Stimulated activated memory B cell treated with anti-CD40 and anti-IgM and Interleukin-4, amounts not matched to agents 10 μg/mL and 1 μg/mL and 100 μg/mL, for 72 hours (primary cell): ENCODE data around the gene MYH16.
"Not testable (repeated sequence)": the region's sequence is repeated elsewhere in the genome, so short reads cannot be mapped to it uniquely, and the experiment has no call there.

ENCODE experiments used
- ATAC-seq: fragments of 150-1000 bp; cut with Tn5 transposase; 2 replicates; pipeline ENCODE4 v1.10.0; 2021
- H3K27ac Mint-ChIP-seq: one replicate; pipeline ENCODE4 v1.8.0; 2022; ENCODE audit warnings: mild to moderate bottlenecking, mixed read lengths
- H3K27me3 Mint-ChIP-seq: one replicate; pipeline ENCODE4 v1.8.0; 2022; ENCODE audit warnings: mixed read lengths
- H3K36me3 Mint-ChIP-seq: one replicate; pipeline ENCODE4 v1.8.0; 2022; ENCODE audit warnings: mixed read lengths
- H3K4me1 Mint-ChIP-seq: one replicate; pipeline ENCODE4 v1.8.0; 2022; ENCODE audit warnings: mixed read lengths
- H3K4me3 Mint-ChIP-seq: one replicate; pipeline ENCODE4 v1.8.0; 2022; ENCODE audit warnings: mild to moderate bottlenecking, moderate library complexity, mixed read lengths
- H3K9me3 Mint-ChIP-seq: one replicate; pipeline ENCODE4 v1.8.0; 2022; ENCODE audit warnings: mixed read lengths

The MYH16 gene

GRCh38 chr7:99274908-99275307 lies 2.3 kb downstream of the MYH16 start:
- H3K36me3 Mint-ChIP-seq, H3K4me1 Mint-ChIP-seq, H3K27ac Mint-ChIP-seq, ATAC-seq, H3K9me3 Mint-ChIP-seq, H3K4me3 Mint-ChIP-seq: not testable (repeated sequence)
- peaks cover 12% of the 10 kb centered on the region for H3K27me3 Mint-ChIP-seq

GRCh38 chr7:99275496-99275895 lies 2.9 kb downstream of the MYH16 start:
- H3K27ac Mint-ChIP-seq: no peak overlapping the region
- H3K4me1 Mint-ChIP-seq: no peaks in the 10 kb centered on the region
- H3K4me3 Mint-ChIP-seq: no peak overlapping the region
- H3K27me3 Mint-ChIP-seq: peaks cover 12% of the 10 kb centered on the region
- no peaks in the 10 kb centered on the region for H3K36me3 Mint-ChIP-seq
- ATAC-seq: no peak
- H3K9me3 Mint-ChIP-seq: no peaks in the 10 kb centered on the region

- ATAC-seq: no peak
- H3K9me3 Mint-ChIP-seq: no peaks in the 10 kb centered on the region
- no peaks in the 10 kb centered on the region for H3K4me1 Mint-ChIP-seq
- peaks cover 11% of the 10 kb centered on the region for H3K27me3 Mint-ChIP-seq
- H3K36me3 Mint-ChIP-seq: no peaks in the 10 kb centered on the region
- no peak overlapping the region for H3K4me3 Mint-ChIP-seq
- no peak overlapping the region for H3K27ac Mint-ChIP-seq
Measured at GRCh38 chr7:99278180-99278579, 5.5 kb downstream of the MYH16 start.

GRCh38 chr7:99284165-99284564 lies 11.5 kb downstream of the MYH16 start:
- not testable (repeated sequence) for H3K27me3 Mint-ChIP-seq, H3K36me3 Mint-ChIP-seq, H3K27ac Mint-ChIP-seq, ATAC-seq, H3K4me3 Mint-ChIP-seq, H3K9me3 Mint-ChIP-seq, H3K4me1 Mint-ChIP-seq

- Mint-ChIP-seq H3K27me3 (no peaks in the 10 kb centered on the region), H3K36me3 (no peaks in the 10 kb centered on the region), H3K9me3 (no peaks in the 10 kb centered on the region), H3K4me1 (no peaks in the 10 kb centered on the region), H3K4me3 (no peak overlapping the region), H3K27ac (no peak overlapping the region)
- ATAC-seq: no peak
Measured at GRCh38 chr7:99287779-99288534, 15.3 kb downstream of the MYH16 start.

- no peak for ATAC-seq
- Mint-ChIP-seq H3K4me1 (no peaks in the 10 kb centered on the region), H3K9me3 (no peaks in the 10 kb centered on the region), H3K4me3 (no peak overlapping the region), H3K36me3 (no peaks in the 10 kb centered on the region), H3K27ac (no peak overlapping the region), H3K27me3 (no peaks in the 10 kb centered on the region)
Measured at GRCh38 chr7:99289185-99289584, 16.5 kb downstream of the MYH16 start.

- not testable (repeated sequence) for H3K4me1 Mint-ChIP-seq, H3K27me3 Mint-ChIP-seq, H3K9me3 Mint-ChIP-seq, H3K27ac Mint-ChIP-seq, H3K36me3 Mint-ChIP-seq, ATAC-seq, H3K4me3 Mint-ChIP-seq
Measured at GRCh38 chr7:99290148-99290547, 17.5 kb downstream of the MYH16 start.

- no peak for ATAC-seq
- H3K27ac Mint-ChIP-seq: no peak overlapping the region
- H3K9me3 Mint-ChIP-seq: no peaks in the 10 kb centered on the region
- no peak overlapping the region for H3K4me3 Mint-ChIP-seq
- no peaks in the 10 kb centered on the region for H3K27me3 Mint-ChIP-seq
- H3K36me3 Mint-ChIP-seq: no peaks in the 10 kb centered on the region
- H3K4me1 Mint-ChIP-seq: no peaks in the 10 kb centered on the region
Measured at GRCh38 chr7:99290980-99291607, 18.5 kb downstream of the MYH16 start.

GRCh38 chr7:99292127-99292526 lies 19.5 kb downstream of the MYH16 start:
- Mint-ChIP-seq H3K4me3 (no peak overlapping the region), H3K9me3 (no peaks in the 10 kb centered on the region)

GRCh38 chr7:99293167-99293566 lies 20.5 kb downstream of the MYH16 start:
- Mint-ChIP-seq H3K36me3 (no peaks in the 10 kb centered on the region), H3K27ac (no peak overlapping the region), H3K27me3 (no peaks in the 10 kb centered on the region), H3K4me1 (no peaks in the 10 kb centered on the region), H3K4me3 (no peak overlapping the region), H3K9me3 (no peaks in the 10 kb centered on the region)
- no peak for ATAC-seq

More at GRCh38 chr7:99292127-99292526, 19.5 kb downstream of the MYH16 start:
- Mint-ChIP-seq H3K36me3 (no peaks in the 10 kb centered on the region), H3K27me3 (no peaks in the 10 kb centered on the region), H3K4me1 (no peaks in the 10 kb centered on the region), H3K27ac (no peak overlapping the region)
- ATAC-seq: no peak

GRCh38 chr7:99293650-99294049 lies 21.0 kb downstream of the MYH16 start:
- Mint-ChIP-seq H3K27me3 (no peaks in the 10 kb centered on the region), H3K27ac (no peak overlapping the region), H3K4me1 (no peaks in the 10 kb centered on the region), H3K4me3 (no peak overlapping the region), H3K9me3 (no peaks in the 10 kb centered on the region), H3K36me3 (no peaks in the 10 kb centered on the region)
- no peak for ATAC-seq

- H3K27ac Mint-ChIP-seq: no peak overlapping the region
- ATAC-seq: no peak
- no peak overlapping the region for H3K4me3 Mint-ChIP-seq
Measured at GRCh38 chr7:99296471-99296870, 23.8 kb downstream of the MYH16 start.

GRCh38 chr7:99301496-99301895 lies 28.9 kb downstream of the MYH16 start:
- no peaks in the 10 kb centered on the region for H3K27me3 Mint-ChIP-seq
- no peak overlapping the region for H3K4me3 Mint-ChIP-seq
- no peaks in the 10 kb centered on the region for H3K9me3 Mint-ChIP-seq
- H3K27ac Mint-ChIP-seq: no peak overlapping the region
- no peaks in the 10 kb centered on the region for H3K4me1 Mint-ChIP-seq
- ATAC-seq: no peak
- H3K36me3 Mint-ChIP-seq: no peaks in the 10 kb centered on the region

More at GRCh38 chr7:99296471-99296870, 23.8 kb downstream of the MYH16 start:
- Mint-ChIP-seq H3K4me1 (no peaks in the 10 kb centered on the region), H3K27me3 (no peaks in the 10 kb centered on the region), H3K36me3 (no peaks in the 10 kb centered on the region), H3K9me3 (no peaks in the 10 kb centered on the region)

- no peak overlapping the region for H3K27ac Mint-ChIP-seq
- H3K4me3 Mint-ChIP-seq: no peak overlapping the region
- peaks cover 3% of the 10 kb centered on the region for H3K9me3 Mint-ChIP-seq
- no peak for ATAC-seq
- peaks cover 6% of the 10 kb centered on the region for H3K36me3 Mint-ChIP-seq
- H3K4me1 Mint-ChIP-seq: no peaks in the 10 kb centered on the region
- H3K27me3 Mint-ChIP-seq: no peaks in the 10 kb centered on the region
Measured at GRCh38 chr7:99305473-99306260, 33.0 kb downstream of the MYH16 start.

GRCh38 chr7:99308461-99309074 lies 35.9 kb downstream of the MYH16 start:
- Mint-ChIP-seq H3K4me1 (peaks cover 12% of the 10 kb centered on the region), H3K27ac (no peak overlapping the region), H3K36me3 (peaks cover 6% of the 10 kb centered on the region), H3K9me3 (peaks cover 3% of the 10 kb centered on the region), H3K4me3 (no peak overlapping the region), H3K27me3 (peaks cover 6% of the 10 kb centered on the region)
- no peak for ATAC-seq
